PC-9 (cell line): ENCODE measurements around the gene PRAMEF14.
"Not testable (repeated sequence)": the region's sequence is repeated elsewhere in the genome, so short reads cannot be mapped to it uniquely, and the experiment has no call there.

Source experiments
- CTCF ChIP-seq: fragments of 200-600 bp; sonication (generic); conservative IDR thresholded peaks from 2 replicates; pipeline ENCODE4 v1.6.1; 2017; ENCODE audit warnings: mixed run types, antibody characterized with exemption, mild to moderate bottlenecking, moderate library complexity
- EZH2 ChIP-seq: fragments of 200-600 bp; sonication (generic); IDR thresholded peaks from 2 replicates; pipeline ENCODE4 v1.8.0; 2017; ENCODE audit warnings: antibody characterized with exemption, low read depth

GRCh38 chr1:13378983-13379382, 32.0 kb upstream of the PRAMEF14 start:
- TF ChIP-seq CTCF, EZH2: not testable (repeated sequence)
